Fibroblast of lung (primary cell): ENCODE data around the gene RABGAP1L. TPM values are rescaled to one million over a fixed set of nuclear protein-coding genes. Genes with fewer than 3 reads are reported as not detected.

ENCODE experiments used
- DNase-seq, 2 donors: peaks; one replicate each; pipeline versions ENCODE4 v3.0.0 to v3.0.0-alpha.2; 2010; ENCODE audit warnings: low read depth in 2 of 2
- H2AFZ ChIP-seq: 2 replicates; pipeline ENCODE4 v1.5.1; 2012; ENCODE audit warnings: low read length, control low read depth, inconsistent platforms
- H3K27ac ChIP-seq: 2 replicates; pipeline ENCODE4 v1.5.1; 2011; ENCODE audit warnings: low read length, control low read depth; ENCODE audit not compliant: insufficient read depth
- H3K27me3 ChIP-seq: 2 replicates; pipeline ENCODE4 v1.5.1; 2011; ENCODE audit warnings: mild to moderate bottlenecking, low read length; ENCODE audit not compliant: control insufficient read depth, insufficient read depth
- H3K36me3 ChIP-seq: 2 replicates; pipeline ENCODE4 v1.5.1; 2011; ENCODE audit warnings: low read length; ENCODE audit not compliant: control insufficient read depth, insufficient read depth
- H3K4me1 ChIP-seq: 2 replicates; pipeline ENCODE4 v1.5.1; 2011; ENCODE audit warnings: low read length; ENCODE audit not compliant: control insufficient read depth, insufficient read depth; ENCODE audit errors: extremely low read depth
- H3K4me2 ChIP-seq: 2 replicates; pipeline ENCODE4 v1.5.1; 2011; ENCODE audit warnings: low read length, control low read depth; ENCODE audit not compliant: insufficient read depth; ENCODE audit errors: extremely low read depth
- H3K4me3 ChIP-seq, 4 experiments: fragments of 200-600 bp in 1 of 4; sonication (generic) in 1 of 4; replicated peaks in 1 of 4; 2 replicates each; pipeline ENCODE4 v1.5.1; 2011 to 2016; ENCODE audit warnings: low read length in 4 of 4, low read depth in 3 of 4, mild to moderate bottlenecking in 3 of 4, control low read depth in 2 of 4, inconsistent platforms in 1 of 4, mixed read lengths in 1 of 4; ENCODE audit not compliant: insufficient read depth in 1 of 4; ENCODE audit errors: control extremely low read depth in 1 of 4
- H3K79me2 ChIP-seq: 2 replicates; pipeline ENCODE4 v1.5.1; 2012; ENCODE audit warnings: mild to moderate bottlenecking, low read length, inconsistent platforms; ENCODE audit not compliant: control insufficient read depth, insufficient read depth
- H3K9ac ChIP-seq: 2 replicates; pipeline ENCODE4 v1.5.1; 2011; ENCODE audit warnings: mild to moderate bottlenecking, low read length, control low read depth; ENCODE audit not compliant: insufficient read depth
- H3K9me3 ChIP-seq: 2 replicates; pipeline ENCODE4 v1.5.1; 2012; ENCODE audit warnings: low read depth, low read length; ENCODE audit not compliant: control insufficient read depth, insufficient read depth
- H4K20me1 ChIP-seq: 2 replicates; pipeline ENCODE4 v1.5.1; 2011; ENCODE audit warnings: low read length; ENCODE audit not compliant: control insufficient read depth, insufficient read depth; ENCODE audit errors: extremely low read depth
- EZH2 ChIP-seq: IDR thresholded peaks from 2 replicates; pipeline ENCODE4 v1.5.1; 2012; ENCODE audit warnings: low read length, control low read depth, mild to moderate bottlenecking; ENCODE audit errors: missing control alignments
- polyA plus RNA-seq, 2 donors: library from polyadenylated mRNA; depleted of rRNA in 1 of 2; stranded (reverse) in 1 of 2; unstranded in 1 of 2; fragments of >200 nt; gene quantifications; 2 replicates each; pipeline ENCODE4 v1.2.1, GENCODE V29; 2011 to 2012; ENCODE audit warnings: missing spikeins in 1 of 2
- total RNA-seq: library from RNA; depleted of rRNA; stranded (reverse); fragments of >200 nt; gene quantifications from 2 replicates; pipeline ENCODE4 v1.2.1, GENCODE V29; 2014
- TF ChIP-seq, protein P1 (sequence below), 2 donors: IDR thresholded peaks in 1 of 2; conservative IDR thresholded peaks in 1 of 2; 1 replicate in 1 of 2; 2 replicates in 1 of 2; pipeline ENCODE4 v1.5.1; 2011 to 2012; ENCODE audit warnings: low read length in 2 of 2, control low read depth in 1 of 2, inconsistent platforms in 1 of 2, low read depth in 1 of 2, mild to moderate bottlenecking in 1 of 2

Gene RABGAP1L
- total and polyA plus RNA-seq, 2 donors (not counting 1 experiment from before 2014, with no cell fraction given): 33.8 to 36.5 TPM

DNA sequence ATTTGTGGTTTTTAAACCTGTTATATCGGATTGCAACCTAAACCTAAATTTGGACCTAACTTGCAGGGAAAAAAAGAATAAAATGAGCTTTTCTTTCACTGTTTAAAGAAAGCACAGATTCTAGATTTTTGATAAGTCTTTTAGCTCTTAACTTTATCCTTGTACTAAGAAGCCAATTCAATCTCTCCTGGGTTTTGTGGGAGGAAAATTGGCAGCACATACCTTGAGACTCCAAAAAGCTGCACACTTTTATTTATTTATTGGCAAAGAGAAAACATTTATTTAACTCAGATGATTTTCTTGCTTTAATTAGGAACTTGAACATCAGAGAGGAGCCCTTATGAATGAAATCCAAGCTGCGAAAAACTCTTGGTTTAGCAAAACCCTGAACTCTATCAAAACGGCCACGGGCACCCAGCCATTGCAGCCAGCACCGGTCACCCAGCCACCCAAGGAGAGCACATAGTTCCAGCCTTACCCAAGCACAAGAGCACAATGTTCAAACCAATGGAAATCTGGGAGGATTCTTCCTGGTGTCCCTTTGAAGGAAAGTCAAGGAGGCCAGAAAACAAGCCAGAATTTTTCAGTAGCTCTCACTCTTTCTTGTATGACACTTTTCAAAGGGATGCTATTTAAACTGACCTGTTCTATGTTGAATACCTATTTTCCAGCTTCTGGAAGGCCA is 830.4 kb downstream of the RABGAP1L start:
- Histone ChIP-seq H3K27me3 (no peaks in the 10 kb centered on the region), H3K79me2 (no peaks in the 10 kb centered on the region), H3K9me3 (no peaks in the 10 kb centered on the region), H3K9ac (peak overlapping the region; percentile 32), H2AFZ (peak overlapping the region; percentile 57), H3K36me3 (no peaks in the 10 kb centered on the region), H3K27ac (peak overlapping the region; percentile 73), H3K4me2 (peak overlapping the region; percentile 85), H3K4me1 (no peaks in the 10 kb centered on the region), H3K4me3 (peak overlapping the region in 2 of 4 experiments; percentile 56 to 61), H4K20me1 (no peaks in the 10 kb centered on the region)
- DNase-seq: no peak
- TF ChIP-seq, protein P1, sequence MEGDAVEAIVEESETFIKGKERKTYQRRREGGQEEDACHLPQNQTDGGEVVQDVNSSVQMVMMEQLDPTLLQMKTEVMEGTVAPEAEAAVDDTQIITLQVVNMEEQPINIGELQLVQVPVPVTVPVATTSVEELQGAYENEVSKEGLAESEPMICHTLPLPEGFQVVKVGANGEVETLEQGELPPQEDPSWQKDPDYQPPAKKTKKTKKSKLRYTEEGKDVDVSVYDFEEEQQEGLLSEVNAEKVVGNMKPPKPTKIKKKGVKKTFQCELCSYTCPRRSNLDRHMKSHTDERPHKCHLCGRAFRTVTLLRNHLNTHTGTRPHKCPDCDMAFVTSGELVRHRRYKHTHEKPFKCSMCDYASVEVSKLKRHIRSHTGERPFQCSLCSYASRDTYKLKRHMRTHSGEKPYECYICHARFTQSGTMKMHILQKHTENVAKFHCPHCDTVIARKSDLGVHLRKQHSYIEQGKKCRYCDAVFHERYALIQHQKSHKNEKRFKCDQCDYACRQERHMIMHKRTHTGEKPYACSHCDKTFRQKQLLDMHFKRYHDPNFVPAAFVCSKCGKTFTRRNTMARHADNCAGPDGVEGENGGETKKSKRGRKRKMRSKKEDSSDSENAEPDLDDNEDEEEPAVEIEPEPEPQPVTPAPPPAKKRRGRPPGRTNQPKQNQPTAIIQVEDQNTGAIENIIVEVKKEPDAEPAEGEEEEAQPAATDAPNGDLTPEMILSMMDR (conservative IDR thresholded peaks at IDR 0.05 in 1 of 2, IDR thresholded peaks at IDR 0.05 in 1 of 2; ENCODE audit: low read depth in 1 of 2, low read length in 2 of 2): no peak
- no peak for TF ChIP-seq EZH2

DNA sequence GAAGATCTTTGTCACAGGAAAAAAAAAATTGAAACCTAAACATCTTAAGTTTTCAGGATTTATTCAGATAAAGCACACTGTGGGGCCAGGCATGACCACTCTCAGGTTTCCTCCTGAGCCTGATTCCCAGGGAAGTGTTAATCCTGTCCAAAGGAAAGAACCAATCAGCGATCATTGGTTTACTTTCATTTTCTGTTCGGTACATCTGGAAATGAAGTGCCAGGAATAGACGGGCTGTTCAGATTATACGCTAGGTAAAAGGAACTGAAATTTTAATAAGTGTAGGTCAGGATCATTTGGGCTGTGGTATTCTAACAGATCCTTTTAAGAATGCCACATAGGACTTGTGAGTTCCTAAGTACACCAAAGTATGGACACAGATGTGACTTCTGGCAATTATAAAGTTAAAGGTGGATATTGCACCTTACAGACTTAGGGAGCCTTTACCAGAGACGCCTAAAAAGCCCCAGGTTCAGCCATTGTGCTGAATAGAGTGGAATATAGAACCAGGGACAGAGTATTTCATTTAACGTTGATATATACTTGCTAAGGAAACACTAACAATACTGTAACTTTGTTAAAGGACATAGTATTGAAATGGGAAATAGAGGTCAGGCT is 831.2 kb downstream of the RABGAP1L start:
- Histone ChIP-seq H3K4me1 (no peaks in the 10 kb centered on the region), H3K36me3 (no peaks in the 10 kb centered on the region), H3K9me3 (no peaks in the 10 kb centered on the region), H3K79me2 (no peaks in the 10 kb centered on the region), H4K20me1 (no peaks in the 10 kb centered on the region), H3K9ac (peak overlapping the region; percentile 33), H3K4me2 (peak overlapping the region; percentile 85), H3K27me3 (no peaks in the 10 kb centered on the region), H3K27ac (peak overlapping the region; percentile 73), H2AFZ (peak overlapping the region; percentile 80), H3K4me3 (peak overlapping the region; percentile 49 to 88 (median 58))
- peak in 1 of 2 donors; percentile 76 for DNase-seq
- no peak for TF ChIP-seq EZH2
- TF ChIP-seq, protein P1 (conservative IDR thresholded peaks at IDR 0.05 in 1 of 2, IDR thresholded peaks at IDR 0.05 in 1 of 2; ENCODE audit: low read depth in 1 of 2, low read length in 2 of 2): no peak

DNA sequence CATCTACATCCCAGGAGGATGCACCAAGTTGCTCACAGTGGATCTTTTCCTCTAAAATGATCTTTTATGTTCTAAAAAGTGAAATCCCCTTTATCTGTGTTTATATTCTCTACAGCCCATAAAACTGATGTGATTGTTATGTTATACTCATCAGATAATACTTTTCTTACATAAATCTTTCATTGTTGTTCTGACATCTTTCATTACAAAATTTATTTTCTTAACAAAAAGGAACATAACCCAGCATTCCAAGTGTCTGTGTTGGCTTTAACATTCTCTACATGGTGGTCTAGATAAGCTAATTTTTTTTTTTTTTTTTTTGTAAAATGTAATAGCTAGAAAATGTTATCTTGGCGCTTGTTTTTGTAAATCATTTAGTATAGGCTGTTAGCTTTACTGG is 832.2 kb downstream of the RABGAP1L start:
- Histone ChIP-seq H3K4me1 (peaks cover 2% of the 10 kb centered on the region), H3K9ac (no peak overlapping the region), H3K4me2 (no peak overlapping the region), H4K20me1 (no peaks in the 10 kb centered on the region), H3K9me3 (no peaks in the 10 kb centered on the region), H3K27me3 (no peaks in the 10 kb centered on the region), H3K79me2 (no peaks in the 10 kb centered on the region), H3K4me3 (no peak overlapping the region), H2AFZ (no peak overlapping the region), H3K36me3 (no peaks in the 10 kb centered on the region), H3K27ac (no peak overlapping the region)
- peak in 1 of 2 donors; percentile 39 for DNase-seq
- TF ChIP-seq, protein P1 (conservative IDR thresholded peaks at IDR 0.05 in 1 of 2, IDR thresholded peaks at IDR 0.05 in 1 of 2; ENCODE audit: low read depth in 1 of 2, low read length in 2 of 2): no peak
